ENCODE data around the gene MIEN1. TPM values are rescaled to one million over a fixed set of nuclear protein-coding genes. Genes with fewer than 3 reads are reported as not detected.
A peak's percentile ranks its signal among the peaks of the same experiment; 100 is the strongest.

MIEN1 gene
- total RNA-seq, 1 experiment from 2014 or later, result 50.8 TPM

GRCh38 chr17:39683295-39683939, 46.9 kb downstream of the MIEN1 start:
- WGBS (ENCODE audit: extremely low coverage, insufficient read length, low lambda C conversion rate), result no CpG with 5 or more reads among the region's 9 CpGs
- H2AFZ ChIP-seq (ENCODE audit: low read length), result no peak overlapping the region
- H2BK15ac ChIP-seq (ENCODE audit: low read depth, low read length), result no peak overlapping the region
- H2AK5ac ChIP-seq (ENCODE audit: insufficient read length, low read length), result no peak overlapping the region
- no peaks in the 10 kb centered on the region for H3K27me3 ChIP-seq (ENCODE audit: insufficient read depth, low read length)
- H4K5ac ChIP-seq (ENCODE audit: insufficient read length, low read depth, low read length), result no peak overlapping the region
- no peak overlapping the region for H2BK5ac ChIP-seq (ENCODE audit: insufficient read length, low read length)
- H3K27me3 Mint-ChIP-seq (ENCODE audit: low read depth), result no peaks in the 10 kb centered on the region
- no peak overlapping the region for H3K4me2 ChIP-seq (ENCODE audit: insufficient read depth, insufficient read length, low read length)
- no peak overlapping the region for H4K8ac ChIP-seq (replicated peaks; ENCODE audit: insufficient read length, low read depth, low read length)
- H3K18ac ChIP-seq (ENCODE audit: insufficient read length, low read depth, low read length), result no peak overlapping the region
- H3K4ac ChIP-seq (ENCODE audit: low read depth, low read length), result no peak overlapping the region
- peaks cover 5% of the 10 kb centered on the region for H3K4me1 ChIP-seq (ENCODE audit: insufficient read depth, low read length)
- no peak overlapping the region for H2BK120ac ChIP-seq (ENCODE audit: low read depth, low read length, poor library complexity, severe bottlenecking)
- H3K23me2 ChIP-seq (ENCODE audit: insufficient read length, low read depth, low read length, poor library complexity, severe bottlenecking), result peaks cover 3% of the 10 kb centered on the region
- H3T11ph ChIP-seq (ENCODE audit: low read length), result no peak overlapping the region
- no peaks in the 10 kb centered on the region for H3K79me1 ChIP-seq (ENCODE audit: insufficient read depth, low read depth, low read length, poor library complexity, severe bottlenecking)
- no peak overlapping the region for H2BK20ac ChIP-seq (ENCODE audit: low read depth, low read length, poor library complexity, severe bottlenecking)
- no peak overlapping the region for H3K23ac ChIP-seq (ENCODE audit: insufficient read length, low read depth, low read length)
- no peak for DNase-seq
- no peak overlapping the region for H3K9ac ChIP-seq (ENCODE audit: extremely low read depth, insufficient read length, low read length)
- no peaks in the 10 kb centered on the region for H4K20me1 ChIP-seq (ENCODE audit: control insufficient read depth, insufficient read depth, insufficient read length)
- H3K27ac Mint-ChIP-seq, result peak overlapping the region in 2 of 3 experiments; percentile 41 to 52; a peak in 2 of 7 replicates
- no peak overlapping the region for H2BK12ac ChIP-seq (ENCODE audit: insufficient read length, low read depth, low read length)
- no peak overlapping the region for H3K4me3 Mint-ChIP-seq
- no peak for TF ChIP-seq CTCF (conservative IDR thresholded peaks at IDR 0.05)
- no peak overlapping the region for H4K91ac ChIP-seq (ENCODE audit: insufficient read length, low read depth, low read length)
- no peaks in the 10 kb centered on the region for H3K79me2 ChIP-seq (ENCODE audit: insufficient read depth, low read length)
- no peak overlapping the region for H3K27ac ChIP-seq (ENCODE audit: insufficient read length, low read depth, low read length)
- no peak overlapping the region for H3K14ac ChIP-seq (ENCODE audit: insufficient read depth, low read length)
- no peaks in the 10 kb centered on the region for H3K9me3 Mint-ChIP-seq
- H3K9me3 ChIP-seq (ENCODE audit: control insufficient read depth, low read depth, low read length), result no peaks in the 10 kb centered on the region
- H3K36me3 Mint-ChIP-seq (ENCODE audit: insufficient read depth in 1 of 3, low read depth in 3 of 3), result peaks cover 9 to 41% (median 25%) of the 10 kb centered on the region in 3 experiments
- H3K56ac ChIP-seq (ENCODE audit: insufficient read length, low read depth, low read length), result no peak overlapping the region
- peaks cover 22 to 24% of the 10 kb centered on the region in 2 experiments for H3K4me1 Mint-ChIP-seq

Data from H9 (cell line).